Liver (tissue), 9 donors: ENCODE data around the gene ZNF138. TPM values are rescaled to one million over a fixed set of nuclear protein-coding genes. Genes with fewer than 3 reads are reported as not detected.

Experiments
- DNase-seq: peaks from one replicate; pipeline ENCODE4 v3.0.0-alpha.2; 2017; ENCODE audit warnings: low spot score
- H3K27ac ChIP-seq, 2 donors: one replicate each; pipeline ENCODE4 v1.7.0; 2013; ENCODE audit warnings: inconsistent platforms in 2 of 2, low read length in 2 of 2, control low read depth in 1 of 2, low read depth in 1 of 2, mild to moderate bottlenecking in 1 of 2
- H3K27me3 ChIP-seq, 4 donors: one replicate each; pipeline versions ENCODE4 v1.6.1 to v1.7.0; 2013; ENCODE audit warnings: low read length in 3 of 4, inconsistent platforms in 1 of 4, mild to moderate bottlenecking in 1 of 4, moderate library complexity in 1 of 4; ENCODE audit not compliant: control insufficient read depth in 4 of 4, insufficient read depth in 4 of 4
- H3K36me3 ChIP-seq, 4 donors: one replicate each; pipeline versions ENCODE4 v1.6.1 to v1.7.0; 2013; ENCODE audit warnings: low read length in 3 of 4, mild to moderate bottlenecking in 3 of 4, low read depth in 1 of 4, moderate library complexity in 1 of 4; ENCODE audit not compliant: control insufficient read depth in 4 of 4, insufficient read depth in 3 of 4
- H3K4me1 ChIP-seq, 4 donors: one replicate each; pipeline versions ENCODE4 v1.6.1 to v1.7.0; 2013; ENCODE audit warnings: low read length in 3 of 4, mild to moderate bottlenecking in 3 of 4, moderate library complexity in 1 of 4; ENCODE audit not compliant: control insufficient read depth in 4 of 4, insufficient read depth in 4 of 4
- H3K4me3 ChIP-seq, 3 donors: one replicate each; pipeline versions ENCODE4 v1.6.1 to v1.7.0; 2013; ENCODE audit warnings: low read length in 3 of 3, control low read depth in 1 of 3, low read depth in 1 of 3, mild to moderate bottlenecking in 1 of 3
- H3K9ac ChIP-seq, 2 donors: one replicate each; pipeline ENCODE4 v1.7.0; 2013; ENCODE audit warnings: low read length in 2 of 2, mild to moderate bottlenecking in 2 of 2, moderate library complexity in 2 of 2, control low read depth in 1 of 2, low read depth in 1 of 2
- H3K9me3 ChIP-seq, 4 donors: one replicate each; pipeline versions ENCODE4 v1.6.1 to v1.7.0; 2013; ENCODE audit warnings: low read length in 3 of 4; ENCODE audit not compliant: control insufficient read depth in 4 of 4
- ATF3 ChIP-seq: IDR thresholded peaks from 2 replicates; pipeline ENCODE4 v1.6.1; 2016; ENCODE audit warnings: antibody characterized with exemption
- CTCF ChIP-seq: fragments of 150-350 bp; IDR thresholded peaks from 2 replicates; pipeline ENCODE4 v1.5.1; 2017; ENCODE audit warnings: improper control_type of control experiment, low read depth, low read length; ENCODE audit not compliant: missing input control
- EGR1 ChIP-seq, 2 donors: IDR thresholded peaks; 2 replicates each; pipeline ENCODE4 v1.6.1; 2016 to 2018; ENCODE audit warnings: antibody characterized with exemption in 2 of 2, low read depth in 2 of 2
- FOXA1 ChIP-seq: IDR thresholded peaks from 2 replicates; pipeline ENCODE4 v1.6.1; 2016; ENCODE audit warnings: antibody characterized with exemption
- FOXA2 ChIP-seq: IDR thresholded peaks from 2 replicates; pipeline ENCODE4 v1.6.1; 2016; ENCODE audit warnings: antibody characterized with exemption
- GABPA ChIP-seq, 2 donors: IDR thresholded peaks in 1 of 2; conservative IDR thresholded peaks in 1 of 2; 2 replicates each; pipeline ENCODE4 v1.6.1; 2016; ENCODE audit warnings: antibody characterized with exemption in 2 of 2, mild to moderate bottlenecking in 1 of 2, moderate library complexity in 1 of 2
- HNF4A ChIP-seq, 2 donors: conservative IDR thresholded peaks; 2 replicates each; pipeline ENCODE4 v1.6.1; 2016; ENCODE audit warnings: antibody characterized with exemption in 2 of 2, mild to moderate bottlenecking in 2 of 2
- JUND ChIP-seq, 2 donors: IDR thresholded peaks; 2 replicates each; pipeline ENCODE4 v1.6.1; 2016; ENCODE audit warnings: antibody characterized with exemption in 2 of 2
- MAX ChIP-seq: IDR thresholded peaks from 2 replicates; pipeline ENCODE4 v1.6.1; 2016; ENCODE audit warnings: antibody characterized with exemption
- NR2F2 ChIP-seq: IDR thresholded peaks from 2 replicates; pipeline ENCODE4 v1.6.1; 2016; ENCODE audit warnings: antibody characterized with exemption
- RAD21 ChIP-seq, 2 donors: IDR thresholded peaks; 2 replicates each; pipeline ENCODE4 v1.6.1; 2016; ENCODE audit warnings: antibody characterized with exemption in 2 of 2, mild to moderate bottlenecking in 2 of 2
- REST ChIP-seq: IDR thresholded peaks from 2 replicates; pipeline ENCODE4 v1.6.1; 2016; ENCODE audit warnings: antibody characterized with exemption, mild to moderate bottlenecking
- RXRA ChIP-seq, 2 donors: IDR thresholded peaks; 2 replicates each; pipeline ENCODE4 v1.6.1; 2017 to 2018; ENCODE audit warnings: antibody characterized with exemption in 2 of 2, mild to moderate bottlenecking in 1 of 2
- SP1 ChIP-seq: IDR thresholded peaks from 2 replicates; pipeline ENCODE4 v1.6.1; 2018; ENCODE audit warnings: antibody characterized with exemption, mild to moderate bottlenecking
- TAF1 ChIP-seq: conservative IDR thresholded peaks from 2 replicates; pipeline ENCODE4 v1.6.1; 2016; ENCODE audit warnings: antibody characterized with exemption, mild to moderate bottlenecking
- YY1 ChIP-seq: IDR thresholded peaks from 2 replicates; pipeline ENCODE4 v1.6.1; 2016; ENCODE audit warnings: antibody characterized with exemption, mild to moderate bottlenecking
- ZBTB33 ChIP-seq: IDR thresholded peaks from 2 replicates; pipeline ENCODE4 v1.6.1; 2016; ENCODE audit warnings: antibody characterized with exemption
- WGBS: extraction: QIAGEN DNeasy Blood & Tissue Kit; methylation state at CpG from one replicate; pipeline ENCODE4 v1.1.7; 2013; 5-methylcytosine and 5-hydroxymethylcytosine counted together
- polyA plus RNA-seq, 2 donors: library from polyadenylated mRNA; stranded (reverse) in 1 of 2; unstranded in 1 of 2; fragments of 200-250 nt in 1 of 2; fragments of >200 nt in 1 of 2; fragmentation: Nextera tagmentation in 1 of 2; extraction: Ambion mirVana in 1 of 2; gene quantifications; one replicate each; pipeline versions ENCODE4 v1.2.1 to v1.2.3, GENCODE V29; 2013 to 2015
- total RNA-seq, 2 donors: library from RNA; depleted of rRNA; stranded (reverse); fragments of >200 nt; gene quantifications; one replicate each; pipeline ENCODE4 v1.2.3, GENCODE V29; 2014
- donor health status: healthy.
- donor health status: healthy.
- donor health status: healthy.
- donor health status: healthy.
- donor health status: healthy.

Gene ZNF138
- total and polyA plus RNA-seq, 4 donors = 1.4 to 4.5 (median 3.7) TPM

- TF ChIP-seq CTCF = no peak
Measured at GRCh38 chr7:64873517-64873916, 79.3 kb downstream of the ZNF138 start (continued).

- WGBS = 69% methylated on average over 10 of the region's 10 CpGs
- H3K27ac ChIP-seq = no peak overlapping the region
- H3K4me1 ChIP-seq = no peaks in the 10 kb centered on the region
- peaks cover 1 to 6% (median 3%) of the 10 kb centered on the region in 4 donors for H3K9me3 ChIP-seq
- no peak for TF ChIP-seq YY1
- no peak for TF ChIP-seq RAD21 (IDR thresholded peaks at IDR 0.05)
- TF ChIP-seq ATF3 = no peak
- no peak for TF ChIP-seq TAF1
- TF ChIP-seq NR2F2 = no peak
- no peak for TF ChIP-seq FOXA2
- no peak for TF ChIP-seq FOXA1
- no peak for TF ChIP-seq RXRA (IDR thresholded peaks at IDR 0.05)
- TF ChIP-seq SP1 = no peak
- no peak for TF ChIP-seq JUND (IDR thresholded peaks at IDR 0.05)
- TF ChIP-seq REST = no peak
- no peak for TF ChIP-seq ZBTB33
- TF ChIP-seq GABPA (IDR thresholded peaks at IDR 0.05 in 1 of 2, conservative IDR thresholded peaks at IDR 0.05 in 1 of 2) = no peak
- TF ChIP-seq EGR1 (IDR thresholded peaks at IDR 0.05; ENCODE audit: low read depth in 2 of 2) = no peak
- TF ChIP-seq HNF4A (conservative IDR thresholded peaks at IDR 0.05) = no peak
- TF ChIP-seq MAX = no peak
- H3K4me3 ChIP-seq = no peak overlapping the region
- H3K27me3 ChIP-seq = peaks cover 0 to 2% (median 0%) of the 10 kb centered on the region in 4 donors
- no peak overlapping the region for H3K9ac ChIP-seq
- no peaks in the 10 kb centered on the region for H3K36me3 ChIP-seq
- peak; percentile 14 for DNase-seq
Measured at GRCh38 chr7:64874114-64874513, 79.9 kb downstream of the ZNF138 start.
